SK-N-SH (cell line): ENCODE results near the gene CUL4B. TPM values are rescaled to one million over a fixed set of nuclear protein-coding genes. Genes with fewer than 3 reads are reported as not detected.

Experiments used
- CTCF ChIA-PET: fragments of 300-600, 350-600 bp; formaldehyde crosslinking; extraction: SDS; loops from one replicate; lab custom pipeline; 2021; lab: Yijun Ruan, JAX
- POLR2A ChIA-PET: fragments of 350-600 bp; sonication (Branson Sonifier 250); formaldehyde crosslinking; extraction: SDS; loops from one replicate; lab custom pipeline; 2020; ENCODE audit warnings: antibody characterized with exemption, inconsistent platforms; lab: Yijun Ruan, JAX
- DNase-seq: peaks from one replicate; pipeline ENCODE4 v3.0.0; 2012
- H2AFZ ChIP-seq: fragments of 200-600 bp; sonication (generic); 2 replicates; pipeline ENCODE4 v1.8.1; 2016; ENCODE audit warnings: antibody characterized with exemption, mild to moderate bottlenecking, low read depth
- H3F3A ChIP-seq: fragments of 200-600 bp; sonication (generic); replicated peaks from 2 replicates; pipeline ENCODE3; 2016; ENCODE audit warnings: antibody characterized with exemption, mild to moderate bottlenecking; ENCODE audit not compliant: insufficient read depth
- H3K27ac ChIP-seq, 2 experiments: fragments of 200-500 bp in 1 of 2; fragments of 200-600 bp in 1 of 2; sonication (Bioruptor generic) in 1 of 2; sonication (generic), shearing (Covaris generic) in 1 of 2; 2 replicates each; pipeline versions ENCODE4 v1.5.1 to v1.6.1; 2014 to 2016; ENCODE audit warnings: low read depth in 2 of 2, inconsistent platforms in 1 of 2, low read length in 1 of 2, mild to moderate bottlenecking in 1 of 2, mixed read lengths in 1 of 2
- H3K27me3 ChIP-seq: fragments of 200-600 bp; sonication (generic), shearing (Covaris generic); 2 replicates; pipeline ENCODE4 v1.6.1; 2016; ENCODE audit warnings: mixed run types; ENCODE audit not compliant: insufficient read depth
- H3K36me3 ChIP-seq, 2 experiments: fragments of 200-500 bp in 1 of 2; fragments of 200-600 bp in 1 of 2; sonication (Bioruptor generic) in 1 of 2; sonication (generic) in 1 of 2; replicated peaks in 1 of 2; 2 replicates each; pipeline versions ENCODE3 to v1.5.1; 2014 to 2016; ENCODE audit warnings: low read length in 1 of 2, mild to moderate bottlenecking in 1 of 2; ENCODE audit not compliant: insufficient read depth in 2 of 2, control insufficient read depth in 1 of 2
- H3K4me1 ChIP-seq, 2 experiments: fragments of 200-500 bp in 1 of 2; fragments of 200-600 bp in 1 of 2; sonication (Bioruptor generic) in 1 of 2; sonication (generic), shearing (Covaris generic) in 1 of 2; 2 replicates each; pipeline versions ENCODE4 v1.5.1 to v1.6.1; 2014 to 2016; ENCODE audit warnings: low read depth in 1 of 2, low read length in 1 of 2, mixed run types in 1 of 2; ENCODE audit not compliant: insufficient read depth in 2 of 2, control insufficient read depth in 1 of 2
- H3K4me2 ChIP-seq: fragments of 200-600 bp; sonication (generic), shearing (Covaris generic); 2 replicates; pipeline ENCODE4 v1.6.1; 2017; ENCODE audit warnings: mixed run types
- H3K4me3 ChIP-seq, 2 experiments: fragments of 200-500 bp in 1 of 2; fragments of 200-600 bp in 1 of 2; sonication (Bioruptor generic) in 1 of 2; sonication (generic), shearing (Covaris generic) in 1 of 2; 2 replicates each; pipeline versions ENCODE4 v1.5.1 to v1.8.1; 2014 to 2016; ENCODE audit warnings: low read depth in 2 of 2, inconsistent platforms in 1 of 2, low read length in 1 of 2, mild to moderate bottlenecking in 1 of 2, mixed read lengths in 1 of 2, moderate library complexity in 1 of 2
- H3K79me2 ChIP-seq: fragments of 200-600 bp; sonication (generic); 2 replicates; pipeline ENCODE4 v1.8.1; 2017; ENCODE audit warnings: mild to moderate bottlenecking; ENCODE audit not compliant: insufficient read depth
- H3K9ac ChIP-seq: fragments of 200-600 bp; sonication (generic); 2 replicates; pipeline ENCODE4 v1.6.1; 2017; ENCODE audit warnings: mixed run types
- H3K9me2 ChIP-seq: fragments of 200-600 bp; sonication (generic); 2 replicates; pipeline ENCODE4 v1.6.1; 2017; ENCODE audit warnings: mixed run types
- H3K9me3 ChIP-seq: fragments of 200-600 bp; sonication (generic); 2 replicates; pipeline ENCODE4 v1.6.1; 2017; ENCODE audit warnings: mixed run types, mild to moderate bottlenecking, moderate library complexity
- H4K20me1 ChIP-seq: fragments of 200-600 bp; sonication (generic); 2 replicates; pipeline ENCODE4 v1.6.1; 2017; ENCODE audit warnings: mild to moderate bottlenecking, mixed run types; ENCODE audit not compliant: insufficient read depth
- ELF1 ChIP-seq: IDR thresholded peaks from 2 replicates; pipeline ENCODE4 v1.4.0; 2012
- EP300 ChIP-seq, 2 experiments: IDR thresholded peaks; 2 replicates each; pipeline versions ENCODE4 v1.4.0 to v1.6.1; 2012; ENCODE audit warnings: borderline replicate concordance in 1 of 2, low read depth in 1 of 2, low read length in 1 of 2
- EZH2phosphoT487 ChIP-seq: fragments of 200-600 bp; sonication (generic); IDR thresholded peaks from 2 replicates; pipeline ENCODE4 v1.6.1; 2017; ENCODE audit warnings: low read depth, mixed run types, mild to moderate bottlenecking, antibody characterized with exemption, moderate library complexity, borderline replicate concordance
- FOXJ3 ChIP-seq: sonication (generic); formaldehyde crosslinking; IDR thresholded peaks from 2 replicates; pipeline ENCODE4 v1.5.1; 2020; ENCODE audit warnings: mild to moderate bottlenecking, missing genetic modification reagents
- FOXM1 ChIP-seq: IDR thresholded peaks from 2 replicates; pipeline ENCODE4 v1.4.0; 2012; ENCODE audit warnings: low read depth, mild to moderate bottlenecking
- GATA2 ChIP-seq: sonication (generic); formaldehyde crosslinking; IDR thresholded peaks from 2 replicates; pipeline ENCODE4 v1.5.0; 2020; ENCODE audit warnings: mild to moderate bottlenecking, missing genetic modification reagents
- JUND ChIP-seq: IDR thresholded peaks from 2 replicates; pipeline ENCODE4 v1.4.0; 2012
- MEF2A ChIP-seq: IDR thresholded peaks from 2 replicates; pipeline ENCODE4 v1.4.0; 2012; ENCODE audit warnings: low read depth, borderline replicate concordance
- POLR2AphosphoS5 ChIP-seq: IDR thresholded peaks from 2 replicates; pipeline ENCODE4 v1.6.1; 2012; ENCODE audit warnings: low read depth, low read length
- RXRA ChIP-seq: IDR thresholded peaks from 2 replicates; pipeline ENCODE4 v1.4.0; 2012; ENCODE audit warnings: low read depth, mild to moderate bottlenecking, borderline replicate concordance
- SIN3A ChIP-seq: IDR thresholded peaks from 2 replicates; pipeline ENCODE4 v1.6.1; 2012; ENCODE audit warnings: low read depth, mild to moderate bottlenecking, low read length, moderate library complexity, borderline replicate concordance
- SMC3 ChIP-seq: IDR thresholded peaks from 2 replicates; pipeline ENCODE4 v1.6.1; 2012; ENCODE audit warnings: low read depth, low read length, improper control_type of control experiment
- TEAD4 ChIP-seq: IDR thresholded peaks from 2 replicates; pipeline ENCODE4 v1.4.0; 2012; ENCODE audit warnings: mild to moderate bottlenecking, borderline replicate concordance; ENCODE audit not compliant: insufficient read depth
- USF1 ChIP-seq: IDR thresholded peaks from 2 replicates; pipeline ENCODE4 v1.4.0; 2012; ENCODE audit warnings: low read depth, borderline replicate concordance
- YY1 ChIP-seq: IDR thresholded peaks from 2 replicates; pipeline ENCODE4 v1.4.0; 2012; ENCODE audit warnings: low read depth, mild to moderate bottlenecking
- WGBS: methylation state at CpG from one replicate; pipeline ENCODE4 v1.1.6; 2017; ENCODE audit warnings: low lambda C conversion rate; 5-methylcytosine and 5-hydroxymethylcytosine counted together
- polyA plus RNA-seq, 3 experiments: library from polyadenylated mRNA; depleted of rRNA; stranded (reverse); fragments of >200 nt; gene quantifications; 2 replicates each; pipeline ENCODE4 v1.2.3, GENCODE V29; 2012
- TF ChIP-seq, protein P1 (sequence below): IDR thresholded peaks from 2 replicates; pipeline ENCODE4 v1.4.0; 2012; ENCODE audit warnings: low read depth, borderline replicate concordance
- TF ChIP-seq, protein P2 (sequence below): IDR thresholded peaks from 2 replicates; pipeline ENCODE4; 2012
- TF ChIP-seq, protein P3 (sequence below): IDR thresholded peaks from 2 replicates; pipeline ENCODE4 v1.6.1; 2012; ENCODE audit warnings: mild to moderate bottlenecking, low read depth, low read length, moderate library complexity

CUL4B gene
- polyA plus RNA-seq, 1 of the 3 experiments (the other 2 are of a cell fraction): 24.1 TPM

DNA sequence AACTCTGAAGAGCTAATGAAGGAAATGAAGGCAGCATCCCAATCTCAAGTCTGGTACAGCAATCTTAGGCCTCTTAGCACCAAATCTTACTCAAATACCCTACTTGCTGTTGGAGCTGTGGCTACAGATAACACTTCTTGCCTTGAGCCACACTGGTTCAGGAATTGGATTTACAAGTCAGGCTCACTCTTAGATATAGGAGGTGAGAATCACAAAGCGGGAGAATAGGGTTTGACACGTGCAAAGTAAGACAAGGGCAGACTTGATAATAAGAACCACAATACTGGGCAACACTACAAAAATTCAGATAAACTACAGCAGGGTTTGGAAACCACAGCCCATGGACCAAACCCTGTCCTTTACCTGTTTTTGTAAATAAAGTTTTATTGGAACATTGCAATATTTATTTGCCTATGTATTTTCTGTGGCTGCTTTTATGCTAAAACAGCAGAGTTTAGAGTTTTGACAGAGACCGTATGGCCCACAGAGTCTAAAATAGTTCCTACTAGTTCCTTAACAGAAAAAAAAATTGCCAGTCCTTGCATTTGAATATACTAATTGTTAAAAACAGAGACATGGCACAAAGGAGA, 9.3 kb upstream of the CUL4B start (continued):
- TF ChIP-seq FOXJ3 (CRISPR knock-in tag): no peak
- TF ChIP-seq, all 33 proteins: peak for 0

DNA sequence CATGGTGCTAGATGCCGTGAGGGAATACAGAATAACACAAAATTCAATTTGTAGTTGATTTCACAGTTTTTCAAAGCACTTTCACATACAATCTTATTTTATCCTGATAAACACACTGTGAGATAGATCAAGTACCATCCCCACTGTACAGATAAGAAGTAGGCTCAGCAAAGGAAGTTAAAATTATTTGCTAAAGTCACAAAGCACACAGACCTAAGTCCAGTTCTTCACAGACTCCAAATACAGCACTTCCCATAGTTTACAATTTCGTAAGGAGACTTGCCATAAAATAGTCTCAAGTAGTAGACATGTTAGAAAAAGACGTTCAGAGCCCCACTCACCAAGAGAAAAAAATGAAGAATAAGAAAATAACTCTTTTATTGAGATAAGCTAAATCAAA, 7.8 kb upstream of the CUL4B start:
- no peaks in the 10 kb centered on the region for H3K79me2 ChIP-seq
- no peaks in the 10 kb centered on the region for H3F3A ChIP-seq
- H2AFZ ChIP-seq: no peak overlapping the region
- no peaks in the 10 kb centered on the region for H3K9me2 ChIP-seq
- no peak for DNase-seq
- H4K20me1 ChIP-seq: no peaks in the 10 kb centered on the region
- H3K27me3 ChIP-seq: peaks cover 4% of the 10 kb centered on the region; the same call in 1 of the 2 replicates
- H3K4me2 ChIP-seq: no peak overlapping the region
- H3K9ac ChIP-seq: no peak overlapping the region
- no peaks in the 10 kb centered on the region for H3K9me3 ChIP-seq
- ChIA-PET CTCF (no interaction called here), POLR2A (no interaction called here)
- no peaks in the 10 kb centered on the region for H3K36me3 ChIP-seq
- H3K4me3 ChIP-seq: no peak overlapping the region
- TF ChIP-seq FOXJ3 (CRISPR knock-in tag) (no peak), FOXM1 (no peak), RXRA (no peak), POLR2AphosphoS5 (no peak), SMC3 (no peak), USF1 (no peak), EZH2phosphoT487 (no peak), YY1 (no peak), EP300 (IDR thresholded peaks at IDR 0.05; ENCODE audit: borderline replicate concordance in 1 of 2, low read depth in 1 of 2, low read length in 1 of 2) (no peak), MEF2A (no peak), GATA2 (CRISPR knock-in tag) (no peak), JUND (no peak), ELF1 (no peak), SIN3A (no peak)
- TF ChIP-seq, protein P1, sequence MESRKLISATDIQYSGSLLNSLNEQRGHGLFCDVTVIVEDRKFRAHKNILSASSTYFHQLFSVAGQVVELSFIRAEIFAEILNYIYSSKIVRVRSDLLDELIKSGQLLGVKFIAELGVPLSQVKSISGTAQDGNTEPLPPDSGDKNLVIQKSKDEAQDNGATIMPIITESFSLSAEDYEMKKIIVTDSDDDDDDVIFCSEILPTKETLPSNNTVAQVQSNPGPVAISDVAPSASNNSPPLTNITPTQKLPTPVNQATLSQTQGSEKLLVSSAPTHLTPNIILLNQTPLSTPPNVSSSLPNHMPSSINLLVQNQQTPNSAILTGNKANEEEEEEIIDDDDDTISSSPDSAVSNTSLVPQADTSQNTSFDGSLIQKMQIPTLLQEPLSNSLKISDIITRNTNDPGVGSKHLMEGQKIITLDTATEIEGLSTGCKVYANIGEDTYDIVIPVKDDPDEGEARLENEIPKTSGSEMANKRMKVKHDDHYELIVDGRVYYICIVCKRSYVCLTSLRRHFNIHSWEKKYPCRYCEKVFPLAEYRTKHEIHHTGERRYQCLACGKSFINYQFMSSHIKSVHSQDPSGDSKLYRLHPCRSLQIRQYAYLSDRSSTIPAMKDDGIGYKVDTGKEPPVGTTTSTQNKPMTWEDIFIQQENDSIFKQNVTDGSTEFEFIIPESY: no peak
- WGBS: 46% methylated on average over 3 of the region's 3 CpGs
- no peak overlapping the region for H3K27ac ChIP-seq
- no peaks in the 10 kb centered on the region for H3K4me1 ChIP-seq

DNA sequence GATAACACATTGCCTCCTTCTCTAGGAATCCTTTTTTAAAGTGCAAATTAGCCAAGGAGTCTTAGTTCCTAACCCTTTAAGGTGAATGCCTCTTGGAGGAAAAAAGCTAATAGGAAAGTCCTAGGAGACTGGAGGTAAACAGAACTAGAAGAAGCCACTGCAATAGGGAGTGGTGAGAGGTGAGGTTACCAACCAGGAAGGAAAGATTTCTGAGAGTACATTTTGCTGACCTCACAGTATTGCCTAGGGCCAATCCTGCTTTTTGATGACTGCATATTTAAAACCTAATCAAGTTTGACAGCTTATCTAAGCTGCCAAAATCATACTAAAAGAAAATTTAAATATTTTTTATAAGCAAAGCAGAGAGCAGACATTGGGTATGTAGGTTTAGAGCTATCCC, 7.3 kb upstream of the CUL4B start:
- Histone ChIP-seq H3K4me1 (no peaks in the 10 kb centered on the region), H4K20me1 (no peaks in the 10 kb centered on the region), H3K27ac (no peak overlapping the region), H3K79me2 (no peaks in the 10 kb centered on the region), H3K27me3 (peaks cover 4% of the 10 kb centered on the region; the same call in 1 of the 2 replicates), H3K36me3 (no peaks in the 10 kb centered on the region), H3K4me3 (no peak overlapping the region), H2AFZ (no peak overlapping the region), H3F3A (no peaks in the 10 kb centered on the region), H3K9me3 (no peaks in the 10 kb centered on the region), H3K4me2 (no peak overlapping the region), H3K9ac (no peak overlapping the region), H3K9me2 (no peaks in the 10 kb centered on the region)
- POLR2A ChIA-PET: no interaction called here
- CTCF ChIA-PET: no interaction called here
- no peak for DNase-seq
- TF ChIP-seq USF1: no peak
- no peak for TF ChIP-seq MEF2A
- no peak for TF ChIP-seq GATA2 (CRISPR knock-in tag)
- TF ChIP-seq TEAD4: no peak
- TF ChIP-seq RXRA: no peak
- no peak for TF ChIP-seq POLR2AphosphoS5
- TF ChIP-seq, protein P2, sequence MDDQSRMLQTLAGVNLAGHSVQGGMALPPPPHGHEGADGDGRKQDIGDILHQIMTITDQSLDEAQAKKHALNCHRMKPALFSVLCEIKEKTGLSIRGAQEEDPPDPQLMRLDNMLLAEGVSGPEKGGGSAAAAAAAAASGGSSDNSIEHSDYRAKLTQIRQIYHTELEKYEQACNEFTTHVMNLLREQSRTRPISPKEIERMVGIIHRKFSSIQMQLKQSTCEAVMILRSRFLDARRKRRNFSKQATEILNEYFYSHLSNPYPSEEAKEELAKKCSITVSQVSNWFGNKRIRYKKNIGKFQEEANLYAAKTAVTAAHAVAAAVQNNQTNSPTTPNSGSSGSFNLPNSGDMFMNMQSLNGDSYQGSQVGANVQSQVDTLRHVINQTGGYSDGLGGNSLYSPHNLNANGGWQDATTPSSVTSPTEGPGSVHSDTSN: no peak
- TF ChIP-seq, protein P3, sequence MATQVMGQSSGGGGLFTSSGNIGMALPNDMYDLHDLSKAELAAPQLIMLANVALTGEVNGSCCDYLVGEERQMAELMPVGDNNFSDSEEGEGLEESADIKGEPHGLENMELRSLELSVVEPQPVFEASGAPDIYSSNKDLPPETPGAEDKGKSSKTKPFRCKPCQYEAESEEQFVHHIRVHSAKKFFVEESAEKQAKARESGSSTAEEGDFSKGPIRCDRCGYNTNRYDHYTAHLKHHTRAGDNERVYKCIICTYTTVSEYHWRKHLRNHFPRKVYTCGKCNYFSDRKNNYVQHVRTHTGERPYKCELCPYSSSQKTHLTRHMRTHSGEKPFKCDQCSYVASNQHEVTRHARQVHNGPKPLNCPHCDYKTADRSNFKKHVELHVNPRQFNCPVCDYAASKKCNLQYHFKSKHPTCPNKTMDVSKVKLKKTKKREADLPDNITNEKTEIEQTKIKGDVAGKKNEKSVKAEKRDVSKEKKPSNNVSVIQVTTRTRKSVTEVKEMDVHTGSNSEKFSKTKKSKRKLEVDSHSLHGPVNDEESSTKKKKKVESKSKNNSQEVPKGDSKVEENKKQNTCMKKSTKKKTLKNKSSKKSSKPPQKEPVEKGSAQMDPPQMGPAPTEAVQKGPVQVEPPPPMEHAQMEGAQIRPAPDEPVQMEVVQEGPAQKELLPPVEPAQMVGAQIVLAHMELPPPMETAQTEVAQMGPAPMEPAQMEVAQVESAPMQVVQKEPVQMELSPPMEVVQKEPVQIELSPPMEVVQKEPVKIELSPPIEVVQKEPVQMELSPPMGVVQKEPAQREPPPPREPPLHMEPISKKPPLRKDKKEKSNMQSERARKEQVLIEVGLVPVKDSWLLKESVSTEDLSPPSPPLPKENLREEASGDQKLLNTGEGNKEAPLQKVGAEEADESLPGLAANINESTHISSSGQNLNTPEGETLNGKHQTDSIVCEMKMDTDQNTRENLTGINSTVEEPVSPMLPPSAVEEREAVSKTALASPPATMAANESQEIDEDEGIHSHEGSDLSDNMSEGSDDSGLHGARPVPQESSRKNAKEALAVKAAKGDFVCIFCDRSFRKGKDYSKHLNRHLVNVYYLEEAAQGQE: no peak
